Liver (tissue), 9 donors: ENCODE results near the gene PHIP. TPM values are rescaled to one million over a fixed set of nuclear protein-coding genes. Genes with fewer than 3 reads are reported as not detected.

Experiments used
- DNase-seq: peaks from one replicate; pipeline ENCODE4 v3.0.0-alpha.2; 2017; ENCODE audit warnings: low spot score
- H3K27ac ChIP-seq, 2 donors: one replicate each; pipeline ENCODE4 v1.7.0; 2013; ENCODE audit warnings: inconsistent platforms in 2 of 2, low read length in 2 of 2, control low read depth in 1 of 2, low read depth in 1 of 2, mild to moderate bottlenecking in 1 of 2
- H3K27me3 ChIP-seq, 4 donors: one replicate each; pipeline versions ENCODE4 v1.6.1 to v1.7.0; 2013; ENCODE audit warnings: low read length in 3 of 4, inconsistent platforms in 1 of 4, mild to moderate bottlenecking in 1 of 4, moderate library complexity in 1 of 4; ENCODE audit not compliant: control insufficient read depth in 4 of 4, insufficient read depth in 4 of 4
- H3K36me3 ChIP-seq, 4 donors: one replicate each; pipeline versions ENCODE4 v1.6.1 to v1.7.0; 2013; ENCODE audit warnings: low read length in 3 of 4, mild to moderate bottlenecking in 3 of 4, low read depth in 1 of 4, moderate library complexity in 1 of 4; ENCODE audit not compliant: control insufficient read depth in 4 of 4, insufficient read depth in 3 of 4
- H3K4me1 ChIP-seq, 4 donors: one replicate each; pipeline versions ENCODE4 v1.6.1 to v1.7.0; 2013; ENCODE audit warnings: low read length in 3 of 4, mild to moderate bottlenecking in 3 of 4, moderate library complexity in 1 of 4; ENCODE audit not compliant: control insufficient read depth in 4 of 4, insufficient read depth in 4 of 4
- H3K4me3 ChIP-seq, 3 donors: one replicate each; pipeline versions ENCODE4 v1.6.1 to v1.7.0; 2013; ENCODE audit warnings: low read length in 3 of 3, control low read depth in 1 of 3, low read depth in 1 of 3, mild to moderate bottlenecking in 1 of 3
- H3K9ac ChIP-seq, 2 donors: one replicate each; pipeline ENCODE4 v1.7.0; 2013; ENCODE audit warnings: low read length in 2 of 2, mild to moderate bottlenecking in 2 of 2, moderate library complexity in 2 of 2, control low read depth in 1 of 2, low read depth in 1 of 2
- H3K9me3 ChIP-seq, 4 donors: one replicate each; pipeline versions ENCODE4 v1.6.1 to v1.7.0; 2013; ENCODE audit warnings: low read length in 3 of 4; ENCODE audit not compliant: control insufficient read depth in 4 of 4
- EGR1 ChIP-seq, 2 donors: IDR thresholded peaks; 2 replicates each; pipeline ENCODE4 v1.6.1; 2016 to 2018; ENCODE audit warnings: antibody characterized with exemption in 2 of 2, low read depth in 2 of 2
- FOXA1 ChIP-seq: IDR thresholded peaks from 2 replicates; pipeline ENCODE4 v1.6.1; 2016; ENCODE audit warnings: antibody characterized with exemption
- FOXA2 ChIP-seq: IDR thresholded peaks from 2 replicates; pipeline ENCODE4 v1.6.1; 2016; ENCODE audit warnings: antibody characterized with exemption
- GABPA ChIP-seq, 2 donors: IDR thresholded peaks in 1 of 2; conservative IDR thresholded peaks in 1 of 2; 2 replicates each; pipeline ENCODE4 v1.6.1; 2016; ENCODE audit warnings: antibody characterized with exemption in 2 of 2, mild to moderate bottlenecking in 1 of 2, moderate library complexity in 1 of 2
- HNF4A ChIP-seq, 2 donors: conservative IDR thresholded peaks; 2 replicates each; pipeline ENCODE4 v1.6.1; 2016; ENCODE audit warnings: antibody characterized with exemption in 2 of 2, mild to moderate bottlenecking in 2 of 2
- HNF4G ChIP-seq: IDR thresholded peaks from 2 replicates; pipeline ENCODE4 v1.6.1; 2016; ENCODE audit warnings: antibody characterized with exemption
- JUND ChIP-seq, 2 donors: IDR thresholded peaks; 2 replicates each; pipeline ENCODE4 v1.6.1; 2016; ENCODE audit warnings: antibody characterized with exemption in 2 of 2
- NR2F2 ChIP-seq: IDR thresholded peaks from 2 replicates; pipeline ENCODE4 v1.6.1; 2016; ENCODE audit warnings: antibody characterized with exemption
- RAD21 ChIP-seq, 2 donors: IDR thresholded peaks; 2 replicates each; pipeline ENCODE4 v1.6.1; 2016; ENCODE audit warnings: antibody characterized with exemption in 2 of 2, mild to moderate bottlenecking in 2 of 2
- REST ChIP-seq: IDR thresholded peaks from 2 replicates; pipeline ENCODE4 v1.6.1; 2016; ENCODE audit warnings: antibody characterized with exemption, mild to moderate bottlenecking
- RXRA ChIP-seq, 2 donors: IDR thresholded peaks; 2 replicates each; pipeline ENCODE4 v1.6.1; 2017 to 2018; ENCODE audit warnings: antibody characterized with exemption in 2 of 2, mild to moderate bottlenecking in 1 of 2
- SP1 ChIP-seq: IDR thresholded peaks from 2 replicates; pipeline ENCODE4 v1.6.1; 2018; ENCODE audit warnings: antibody characterized with exemption, mild to moderate bottlenecking
- TAF1 ChIP-seq: conservative IDR thresholded peaks from 2 replicates; pipeline ENCODE4 v1.6.1; 2016; ENCODE audit warnings: antibody characterized with exemption, mild to moderate bottlenecking
- YY1 ChIP-seq: IDR thresholded peaks from 2 replicates; pipeline ENCODE4 v1.6.1; 2016; ENCODE audit warnings: antibody characterized with exemption, mild to moderate bottlenecking
- WGBS: extraction: QIAGEN DNeasy Blood & Tissue Kit; methylation state at CpG from one replicate; pipeline ENCODE4 v1.1.7; 2013; 5-methylcytosine and 5-hydroxymethylcytosine counted together
- polyA plus RNA-seq, 2 donors: library from polyadenylated mRNA; stranded (reverse) in 1 of 2; unstranded in 1 of 2; fragments of 200-250 nt in 1 of 2; fragments of >200 nt in 1 of 2; fragmentation: Nextera tagmentation in 1 of 2; extraction: Ambion mirVana in 1 of 2; gene quantifications; one replicate each; pipeline versions ENCODE4 v1.2.1 to v1.2.3, GENCODE V29; 2013 to 2015
- total RNA-seq, 2 donors: library from RNA; depleted of rRNA; stranded (reverse); fragments of >200 nt; gene quantifications; one replicate each; pipeline ENCODE4 v1.2.3, GENCODE V29; 2014
- TF ChIP-seq, protein P1 (sequence below): IDR thresholded peaks from 2 replicates; pipeline ENCODE4 v1.6.1; 2016; ENCODE audit warnings: antibody characterized with exemption
- TF ChIP-seq, protein P2 (sequence below): IDR thresholded peaks from 2 replicates; pipeline ENCODE4 v1.6.1; 2016; ENCODE audit warnings: antibody characterized with exemption
- TF ChIP-seq, protein P3 (sequence below): IDR thresholded peaks from 2 replicates; pipeline ENCODE4 v1.6.1; 2016; ENCODE audit warnings: antibody characterized with exemption
- TF ChIP-seq, protein P4 (sequence below): fragments of 150-350 bp; IDR thresholded peaks from 2 replicates; pipeline ENCODE4 v1.5.1; 2017; ENCODE audit warnings: improper control_type of control experiment, low read depth, low read length; ENCODE audit not compliant: missing input control
- donor health status: healthy.
- donor health status: healthy.
- donor health status: healthy.
- donor health status: healthy.
- donor health status: healthy.

Gene PHIP
- total and polyA plus RNA-seq, 4 donors = 1.6 to 22.4 (median 9.4) TPM

- H3K9me3 ChIP-seq = no peaks in the 10 kb centered on the region
- no peaks in the 10 kb centered on the region for H3K27me3 ChIP-seq
- no peak overlapping the region for H3K4me3 ChIP-seq
- no peak for DNase-seq
- no peaks in the 10 kb centered on the region for H3K4me1 ChIP-seq
- no peak overlapping the region for H3K27ac ChIP-seq
- H3K36me3 ChIP-seq = no peaks in the 10 kb centered on the region
- no peak for TF ChIP-seq GABPA (IDR thresholded peaks at IDR 0.05 in 1 of 2, conservative IDR thresholded peaks at IDR 0.05 in 1 of 2)
- no peak for TF ChIP-seq JUND (IDR thresholded peaks at IDR 0.05)
- TF ChIP-seq, protein P1, sequence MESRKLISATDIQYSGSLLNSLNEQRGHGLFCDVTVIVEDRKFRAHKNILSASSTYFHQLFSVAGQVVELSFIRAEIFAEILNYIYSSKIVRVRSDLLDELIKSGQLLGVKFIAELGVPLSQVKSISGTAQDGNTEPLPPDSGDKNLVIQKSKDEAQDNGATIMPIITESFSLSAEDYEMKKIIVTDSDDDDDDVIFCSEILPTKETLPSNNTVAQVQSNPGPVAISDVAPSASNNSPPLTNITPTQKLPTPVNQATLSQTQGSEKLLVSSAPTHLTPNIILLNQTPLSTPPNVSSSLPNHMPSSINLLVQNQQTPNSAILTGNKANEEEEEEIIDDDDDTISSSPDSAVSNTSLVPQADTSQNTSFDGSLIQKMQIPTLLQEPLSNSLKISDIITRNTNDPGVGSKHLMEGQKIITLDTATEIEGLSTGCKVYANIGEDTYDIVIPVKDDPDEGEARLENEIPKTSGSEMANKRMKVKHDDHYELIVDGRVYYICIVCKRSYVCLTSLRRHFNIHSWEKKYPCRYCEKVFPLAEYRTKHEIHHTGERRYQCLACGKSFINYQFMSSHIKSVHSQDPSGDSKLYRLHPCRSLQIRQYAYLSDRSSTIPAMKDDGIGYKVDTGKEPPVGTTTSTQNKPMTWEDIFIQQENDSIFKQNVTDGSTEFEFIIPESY = no peak
- no peak for TF ChIP-seq FOXA2
- TF ChIP-seq SP1 = no peak
- TF ChIP-seq, protein P2, sequence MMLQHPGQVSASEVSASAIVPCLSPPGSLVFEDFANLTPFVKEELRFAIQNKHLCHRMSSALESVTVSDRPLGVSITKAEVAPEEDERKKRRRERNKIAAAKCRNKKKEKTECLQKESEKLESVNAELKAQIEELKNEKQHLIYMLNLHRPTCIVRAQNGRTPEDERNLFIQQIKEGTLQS = no peak
- TF ChIP-seq, protein P3, sequence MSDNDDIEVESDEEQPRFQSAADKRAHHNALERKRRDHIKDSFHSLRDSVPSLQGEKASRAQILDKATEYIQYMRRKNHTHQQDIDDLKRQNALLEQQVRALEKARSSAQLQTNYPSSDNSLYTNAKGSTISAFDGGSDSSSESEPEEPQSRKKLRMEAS = no peak
- TF ChIP-seq RXRA (IDR thresholded peaks at IDR 0.05) = no peak
- TF ChIP-seq RAD21 (IDR thresholded peaks at IDR 0.05) = no peak
- no peak for TF ChIP-seq REST
- TF ChIP-seq TAF1 = no peak
- TF ChIP-seq YY1 = no peak
- no peak for TF ChIP-seq NR2F2
- TF ChIP-seq, protein P4, sequence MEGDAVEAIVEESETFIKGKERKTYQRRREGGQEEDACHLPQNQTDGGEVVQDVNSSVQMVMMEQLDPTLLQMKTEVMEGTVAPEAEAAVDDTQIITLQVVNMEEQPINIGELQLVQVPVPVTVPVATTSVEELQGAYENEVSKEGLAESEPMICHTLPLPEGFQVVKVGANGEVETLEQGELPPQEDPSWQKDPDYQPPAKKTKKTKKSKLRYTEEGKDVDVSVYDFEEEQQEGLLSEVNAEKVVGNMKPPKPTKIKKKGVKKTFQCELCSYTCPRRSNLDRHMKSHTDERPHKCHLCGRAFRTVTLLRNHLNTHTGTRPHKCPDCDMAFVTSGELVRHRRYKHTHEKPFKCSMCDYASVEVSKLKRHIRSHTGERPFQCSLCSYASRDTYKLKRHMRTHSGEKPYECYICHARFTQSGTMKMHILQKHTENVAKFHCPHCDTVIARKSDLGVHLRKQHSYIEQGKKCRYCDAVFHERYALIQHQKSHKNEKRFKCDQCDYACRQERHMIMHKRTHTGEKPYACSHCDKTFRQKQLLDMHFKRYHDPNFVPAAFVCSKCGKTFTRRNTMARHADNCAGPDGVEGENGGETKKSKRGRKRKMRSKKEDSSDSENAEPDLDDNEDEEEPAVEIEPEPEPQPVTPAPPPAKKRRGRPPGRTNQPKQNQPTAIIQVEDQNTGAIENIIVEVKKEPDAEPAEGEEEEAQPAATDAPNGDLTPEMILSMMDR = no peak
- no peak for TF ChIP-seq HNF4G
- no peak for TF ChIP-seq FOXA1
- no peak for TF ChIP-seq HNF4A (conservative IDR thresholded peaks at IDR 0.05)
- no peak for TF ChIP-seq EGR1 (IDR thresholded peaks at IDR 0.05; ENCODE audit: low read depth in 2 of 2)
- WGBS = 97% methylated on average over 2 of the region's 2 CpGs
- no peak overlapping the region for H3K9ac ChIP-seq
Observed at GRCh38 chr6:79100304-79100703, 22.2 kb upstream of the PHIP start.

- no peaks in the 10 kb centered on the region for H3K9me3 ChIP-seq
- TF ChIP-seq, protein P2 = no peak
- TF ChIP-seq RAD21 (IDR thresholded peaks at IDR 0.05) (no peak), GABPA (IDR thresholded peaks at IDR 0.05 in 1 of 2, conservative IDR thresholded peaks at IDR 0.05 in 1 of 2) (no peak), FOXA2 (no peak), TAF1 (no peak), RXRA (IDR thresholded peaks at IDR 0.05) (no peak), NR2F2 (no peak), FOXA1 (no peak), HNF4A (conservative IDR thresholded peaks at IDR 0.05) (no peak)
- TF ChIP-seq, protein P4 = no peak
- TF ChIP-seq, protein P1 = no peak
- TF ChIP-seq, protein P3 = no peak
- H3K27ac ChIP-seq = no peak overlapping the region
- H3K27me3 ChIP-seq = no peaks in the 10 kb centered on the region
- no peak overlapping the region for H3K9ac ChIP-seq
- H3K4me3 ChIP-seq = no peak overlapping the region
- H3K36me3 ChIP-seq = no peaks in the 10 kb centered on the region
- no peak for DNase-seq
- no peaks in the 10 kb centered on the region for H3K4me1 ChIP-seq
Observed at GRCh38 chr6:79094938-79095337, 16.9 kb upstream of the PHIP start.
